GM19468 (cell line): ENCODE results near the gene LRP10.

Source experiments
- ATAC-seq: cut with Tn5 transposase; IDR thresholded peaks from one replicate; pipeline ENCODE4 v1.9.1; 2021; ENCODE audit warnings: mild to moderate bottlenecking, moderate library complexity, moderate number of reproducible peaks; ENCODE audit not compliant: unreplicated experiment; ENCODE audit errors: extremely low read depth

The LRP10 gene

GRCh38 chr14:22884738-22885523 is 13.4 kb downstream of the LRP10 start:
- ATAC-seq: no peak

GRCh38 chr14:22885975-22886374 is 14.4 kb downstream of the LRP10 start:
- ATAC-seq: no peak

GRCh38 chr14:22886500-22887259 is 15.1 kb downstream of the LRP10 start:
- peak; percentile 48 for ATAC-seq

GRCh38 chr14:22887260-22887989 is 15.9 kb downstream of the LRP10 start:
- no peak for ATAC-seq

- ATAC-seq: no peak
Measured at GRCh38 chr14:22887990-22888378, 16.4 kb downstream of the LRP10 start.

- no peak for ATAC-seq
Measured at GRCh38 chr14:22888662-22889061, 17.1 kb downstream of the LRP10 start.

GRCh38 chr14:22890416-22890815 is 18.9 kb downstream of the LRP10 start:
- no peak for ATAC-seq

GRCh38 chr14:22892488-22892887 is 20.9 kb downstream of the LRP10 start:
- ATAC-seq: no peak

- ATAC-seq: no peak
Measured at GRCh38 chr14:22893706-22894105, 22.2 kb downstream of the LRP10 start.

- no peak for ATAC-seq
Measured at GRCh38 chr14:22895402-22895801, 23.9 kb downstream of the LRP10 start.

- no peak for ATAC-seq
Measured at GRCh38 chr14:22896356-22896755, 24.8 kb downstream of the LRP10 start.

- ATAC-seq: no peak
Measured at GRCh38 chr14:22896760-22897159, 25.2 kb downstream of the LRP10 start.

GRCh38 chr14:22897357-22897756 is 25.8 kb downstream of the LRP10 start:
- ATAC-seq: no peak

- ATAC-seq: no peak
Measured at GRCh38 chr14:22898302-22899090, 27.0 kb downstream of the LRP10 start.

- ATAC-seq: no peak
Measured at GRCh38 chr14:22900081-22900799, 28.7 kb downstream of the LRP10 start.

GRCh38 chr14:22901799-22902198 is 30.3 kb downstream of the LRP10 start:
- no peak for ATAC-seq

- no peak for ATAC-seq
Measured at GRCh38 chr14:22903742-22904087, 32.2 kb downstream of the LRP10 start.

- ATAC-seq: no peak
Measured at GRCh38 chr14:22905627-22906026, 34.1 kb downstream of the LRP10 start.

- ATAC-seq: no peak
Measured at GRCh38 chr14:22906073-22906472, 34.5 kb downstream of the LRP10 start.

- no peak for ATAC-seq
Measured at GRCh38 chr14:22907429-22907828, 35.9 kb downstream of the LRP10 start.
